ENCODE data around the gene GABRG3.

GABRG3 gene

DNA sequence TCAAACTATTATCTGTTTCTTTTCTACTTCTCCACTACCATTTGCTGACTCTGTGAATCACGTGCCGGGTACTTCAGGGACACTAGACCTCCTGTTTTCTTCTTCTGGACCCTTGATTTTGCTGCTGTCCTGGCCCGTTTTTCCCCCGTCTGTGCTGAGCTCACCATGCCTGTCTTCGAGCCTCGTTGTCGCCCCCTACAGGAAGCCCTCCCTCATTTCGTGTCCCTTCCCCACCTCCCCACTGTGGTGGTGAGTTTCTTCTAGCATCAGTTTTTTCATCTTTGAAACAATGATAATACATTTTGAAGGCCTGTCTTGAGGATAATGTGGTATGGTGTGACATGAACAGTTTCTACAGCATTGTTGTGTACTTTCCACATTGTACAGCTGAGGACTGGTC is 12.8 kb downstream of the GABRG3 start:
- ATAC-seq = no peak
- TF ChIP-seq BACH2 (CRISPR knock-in tag; IDR thresholded peaks at IDR 0.05; ENCODE audit: borderline replicate concordance) = no peak
- no peak for TF ChIP-seq TCF4 (CRISPR knock-in tag; IDR thresholded peaks at IDR 0.05; ENCODE audit: borderline replicate concordance)
- TF ChIP-seq, protein P1, sequence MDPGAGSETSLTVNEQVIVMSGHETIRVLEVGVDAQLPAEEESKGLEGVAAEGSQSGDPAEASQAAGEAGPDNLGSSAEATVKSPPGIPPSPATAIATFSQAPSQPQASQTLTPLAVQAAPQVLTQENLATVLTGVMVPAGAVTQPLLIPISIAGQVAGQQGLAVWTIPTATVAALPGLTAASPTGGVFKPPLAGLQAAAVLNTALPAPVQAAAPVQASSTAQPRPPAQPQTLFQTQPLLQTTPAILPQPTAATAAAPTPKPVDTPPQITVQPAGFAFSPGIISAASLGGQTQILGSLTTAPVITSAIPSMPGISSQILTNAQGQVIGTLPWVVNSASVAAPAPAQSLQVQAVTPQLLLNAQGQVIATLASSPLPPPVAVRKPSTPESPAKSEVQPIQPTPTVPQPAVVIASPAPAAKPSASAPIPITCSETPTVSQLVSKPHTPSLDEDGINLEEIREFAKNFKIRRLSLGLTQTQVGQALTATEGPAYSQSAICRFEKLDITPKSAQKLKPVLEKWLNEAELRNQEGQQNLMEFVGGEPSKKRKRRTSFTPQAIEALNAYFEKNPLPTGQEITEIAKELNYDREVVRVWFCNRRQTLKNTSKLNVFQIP (CRISPR knock-in tag; IDR thresholded peaks at IDR 0.05; ENCODE audit: borderline replicate concordance, low read depth) = no peak
- TF ChIP-seq CREB5 (CRISPR knock-in tag; IDR thresholded peaks at IDR 0.05; ENCODE audit: low read depth) = no peak
- no peak for TF ChIP-seq TSHZ2 (CRISPR knock-in tag; IDR thresholded peaks at IDR 0.05)
- no peak for TF ChIP-seq ZC3H10 (CRISPR knock-in tag; IDR thresholded peaks at IDR 0.05)
- TF ChIP-seq, protein P2, sequence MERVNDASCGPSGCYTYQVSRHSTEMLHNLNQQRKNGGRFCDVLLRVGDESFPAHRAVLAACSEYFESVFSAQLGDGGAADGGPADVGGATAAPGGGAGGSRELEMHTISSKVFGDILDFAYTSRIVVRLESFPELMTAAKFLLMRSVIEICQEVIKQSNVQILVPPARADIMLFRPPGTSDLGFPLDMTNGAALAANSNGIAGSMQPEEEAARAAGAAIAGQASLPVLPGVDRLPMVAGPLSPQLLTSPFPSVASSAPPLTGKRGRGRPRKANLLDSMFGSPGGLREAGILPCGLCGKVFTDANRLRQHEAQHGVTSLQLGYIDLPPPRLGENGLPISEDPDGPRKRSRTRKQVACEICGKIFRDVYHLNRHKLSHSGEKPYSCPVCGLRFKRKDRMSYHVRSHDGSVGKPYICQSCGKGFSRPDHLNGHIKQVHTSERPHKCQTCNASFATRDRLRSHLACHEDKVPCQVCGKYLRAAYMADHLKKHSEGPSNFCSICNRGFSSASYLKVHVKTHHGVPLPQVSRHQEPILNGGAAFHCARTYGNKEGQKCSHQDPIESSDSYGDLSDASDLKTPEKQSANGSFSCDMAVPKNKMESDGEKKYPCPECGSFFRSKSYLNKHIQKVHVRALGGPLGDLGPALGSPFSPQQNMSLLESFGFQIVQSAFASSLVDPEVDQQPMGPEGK (CRISPR knock-in tag; IDR thresholded peaks at IDR 0.05; ENCODE audit: borderline replicate concordance) = no peak
- no peak for TF ChIP-seq ARNTL (CRISPR knock-in tag; IDR thresholded peaks at IDR 0.05; ENCODE audit: borderline replicate concordance, low read depth)
- TF ChIP-seq ZNF70 (CRISPR knock-in tag; IDR thresholded peaks at IDR 0.05) = no peak
- no peak for TF ChIP-seq ZFP3 (CRISPR knock-in tag; IDR thresholded peaks at IDR 0.05)
- no peak for TF ChIP-seq TOX (CRISPR knock-in tag; IDR thresholded peaks at IDR 0.05; ENCODE audit: borderline replicate concordance)
- TF ChIP-seq ZFP30 (CRISPR knock-in tag; IDR thresholded peaks at IDR 0.05) = no peak
- no peak for TF ChIP-seq OSR1 (CRISPR knock-in tag; IDR thresholded peaks at IDR 0.05)
- no peak for TF ChIP-seq ZNF8 (CRISPR knock-in tag; IDR thresholded peaks at IDR 0.05)
- TF ChIP-seq ZNF565 (CRISPR knock-in tag; conservative IDR thresholded peaks at IDR 0.05; ENCODE audit: low read depth) = no peak
- no peak for TF ChIP-seq RARB (CRISPR knock-in tag; IDR thresholded peaks at IDR 0.05)
- no peak for TF ChIP-seq ESRRG (CRISPR knock-in tag; IDR thresholded peaks at IDR 0.05)

GRCh38 chr15:26985050-26985449 is 14.1 kb downstream of the GABRG3 start:
- ATAC-seq = no peak
- TF ChIP-seq ISL1 (CRISPR knock-in tag; IDR thresholded peaks at IDR 0.05) (no peak), ZFP30 (CRISPR knock-in tag; IDR thresholded peaks at IDR 0.05) (no peak), ZNF70 (CRISPR knock-in tag; IDR thresholded peaks at IDR 0.05) (no peak), CSDC2 (CRISPR knock-in tag; IDR thresholded peaks at IDR 0.05) (no peak), OSR1 (CRISPR knock-in tag; IDR thresholded peaks at IDR 0.05) (no peak), ESRRG (CRISPR knock-in tag; IDR thresholded peaks at IDR 0.05) (no peak), ZNF565 (CRISPR knock-in tag; conservative IDR thresholded peaks at IDR 0.05; ENCODE audit: low read depth) (no peak), BACH2 (CRISPR knock-in tag; IDR thresholded peaks at IDR 0.05; ENCODE audit: borderline replicate concordance) (no peak), SNAI2 (CRISPR knock-in tag; IDR thresholded peaks at IDR 0.05) (no peak), TOX (CRISPR knock-in tag; IDR thresholded peaks at IDR 0.05; ENCODE audit: borderline replicate concordance) (no peak), ZNF8 (CRISPR knock-in tag; IDR thresholded peaks at IDR 0.05) (no peak), GLIS3 (CRISPR knock-in tag; IDR thresholded peaks at IDR 0.05) (no peak), CSRNP3 (CRISPR knock-in tag; IDR thresholded peaks at IDR 0.05) (no peak), TSHZ2 (CRISPR knock-in tag; IDR thresholded peaks at IDR 0.05) (no peak), ZFP3 (CRISPR knock-in tag; IDR thresholded peaks at IDR 0.05) (no peak), ZC3H10 (CRISPR knock-in tag; IDR thresholded peaks at IDR 0.05) (no peak), PPARA (CRISPR knock-in tag; IDR thresholded peaks at IDR 0.05; ENCODE audit: borderline replicate concordance) (no peak)
- TF ChIP-seq, protein P2 (CRISPR knock-in tag; IDR thresholded peaks at IDR 0.05; ENCODE audit: borderline replicate concordance) = no peak
- TF ChIP-seq, protein P1 (CRISPR knock-in tag; IDR thresholded peaks at IDR 0.05; ENCODE audit: borderline replicate concordance, low read depth) = no peak

Measured in SK-N-SH treated with all-trans-retinoic acid at 6 μM for 48 hours (cell line).